Spleen (tissue), 11 donors: ENCODE results near the gene SRI. TPM values are rescaled to one million over a fixed set of nuclear protein-coding genes. Genes with fewer than 3 reads are reported as not detected.

Experiments used
- DNase-seq: peaks from one replicate; pipeline ENCODE4 v3.0.0-alpha.2; 2020
- H3K27ac ChIP-seq, 8 donors: fragments of 200-600 bp; sonication (generic) in 7 of 8; 1 replicate in 4 of 8; 2 replicates in 4 of 8; pipeline versions ENCODE4 v1.5.0 to v1.8.0; 2016 to 2021; ENCODE audit warnings: inconsistent platforms in 4 of 8, mild to moderate bottlenecking in 4 of 8, moderate library complexity in 1 of 8
- H3K27me3 ChIP-seq, 7 donors: fragments of 200-600 bp; sonication (generic) in 6 of 7; replicated peaks in 1 of 7; 1 replicate in 4 of 7; 2 replicates in 3 of 7; pipeline versions ENCODE4 v1.5.0 to v1.8.0; 2016 to 2021; ENCODE audit warnings: inconsistent platforms in 3 of 7, mild to moderate bottlenecking in 1 of 7
- H3K36me3 ChIP-seq, 6 donors: fragments of 200-600 bp; sonication (generic) in 5 of 6; 1 replicate in 4 of 6; 2 replicates in 2 of 6; pipeline versions ENCODE4 v1.5.0 to v1.8.0; 2016 to 2021; ENCODE audit warnings: inconsistent platforms in 2 of 6
- H3K4me1 ChIP-seq, 6 donors: fragments of 200-600 bp; sonication (generic) in 5 of 6; 1 replicate in 3 of 6; 2 replicates in 3 of 6; pipeline versions ENCODE4 v1.5.0 to v1.8.0; 2016 to 2021; ENCODE audit warnings: inconsistent platforms in 3 of 6
- H3K4me3 ChIP-seq, 8 donors: fragments of 200-600 bp; sonication (generic) in 7 of 8; 1 replicate in 4 of 8; 2 replicates in 4 of 8; pipeline versions ENCODE4 v1.5.0 to v1.8.0; 2016 to 2021; ENCODE audit warnings: inconsistent platforms in 4 of 8, mild to moderate bottlenecking in 4 of 8, moderate library complexity in 2 of 8
- H3K9me3 ChIP-seq, 8 donors: fragments of 200-600 bp; sonication (generic) in 7 of 8; 1 replicate in 4 of 8; 2 replicates in 4 of 8; pipeline versions ENCODE4 v1.5.0 to v1.8.0; 2016 to 2021; ENCODE audit warnings: inconsistent platforms in 4 of 8
- POLR2A ChIP-seq, 3 donors: fragments of 450-650 bp; IDR thresholded peaks; one replicate each; pipeline ENCODE4 v1.5.1; 2017; ENCODE audit warnings: antibody characterized with exemption in 3 of 3, mild to moderate bottlenecking in 1 of 3
- POLR2AphosphoS5 ChIP-seq, 3 donors: sonication (generic); formaldehyde crosslinking; IDR thresholded peaks; one replicate each; pipeline ENCODE4 v1.5.1; 2017; ENCODE audit warnings: antibody characterized with exemption in 3 of 3
- WGBS, 5 donors: extraction: QIAGEN DNeasy Blood & Tissue Kit in 3 of 5; methylation state at CpG; one replicate each; pipeline versions ENCODE4 v1.1.5 to v1.1.7; 2013 to 2018; 5-methylcytosine and 5-hydroxymethylcytosine counted together
- intact Hi-C: fragments of 100-400 bp; cut with DNase I; formaldehyde crosslinking; loops from one replicate; pipeline ENCODE4 v1.15.0; 2023; ENCODE audit warnings: low total_unique reads
- polyA plus RNA-seq, 3 donors: library from polyadenylated mRNA; stranded (reverse); fragments of 200-250 nt; gene quantifications; one replicate each; pipeline ENCODE4 v1.2.1, GENCODE V29; 2013
- total RNA-seq, 7 donors: library from RNA; depleted of rRNA in 3 of 7; stranded (reverse); fragments of >200 nt in 3 of 7; fragmentation: NEBNext Ultra II Directional in 4 of 7; extraction: Animal tissue kit (Norgen Biotek cat#: 25700) in 4 of 7; gene quantifications; one replicate each; pipeline versions ENCODE4 v1.1.0 to v1.2.1, GENCODE V29; 2016 to 2021
- TF ChIP-seq, protein P1 (sequence below), 11 experiments: fragments of 200-600 bp in 7 of 11; fragments of 450-650 bp in 4 of 11; sonication (generic) in 4 of 11; IDR thresholded peaks in 8 of 11; conservative IDR thresholded peaks in 3 of 11; 1 replicate in 7 of 11; 2 replicates in 4 of 11; pipeline versions ENCODE4 v1.4.0 to v1.8.0; 2016 to 2021; ENCODE audit warnings: antibody characterized with exemption in 11 of 11, inconsistent platforms in 4 of 11, mild to moderate bottlenecking in 1 of 11
- donor health status: healthy with polysubstance abuse.
- donor health status: DM: no; HTN: no; CAD: no; lungs with moderate emphysema.
- donor health status: DM: no; HTN: no; CAD: no.
- donor health status: Bipolar disorder and iron deficiency.
- donor health status: healthy.
- donor health status: DM: no; HTN: no; CAD: no.
- donor health status: DM: yes; HTN: yes; CAD: no.

Gene SRI
- total and polyA plus RNA-seq, 10 donors = 48.4 to 88.3 (median 63.1) TPM

DNA sequence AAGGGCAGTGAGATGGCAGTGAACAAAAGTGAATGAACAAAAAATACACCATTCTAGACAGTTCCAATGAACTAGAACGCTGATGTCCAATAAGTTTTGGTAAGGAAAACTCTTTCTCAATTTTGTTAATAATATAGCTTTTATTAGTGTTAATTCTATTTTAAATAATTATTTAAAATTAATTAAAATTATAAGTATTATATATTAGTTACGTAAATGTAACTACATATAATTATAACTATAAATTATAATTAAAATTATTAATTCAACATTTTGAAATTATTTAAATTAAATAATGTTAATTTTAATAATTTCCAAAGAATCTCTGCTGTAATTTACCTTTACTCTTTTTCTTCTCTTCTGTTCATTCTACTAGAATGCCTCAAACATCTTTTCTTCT, 5.4 kb downstream of the SRI start:
- H3K9me3 ChIP-seq = no peaks in the 10 kb centered on the region
- intact Hi-C loops = no loop called here
- no peaks in the 10 kb centered on the region for H3K27me3 ChIP-seq
- H3K27ac ChIP-seq = no peak overlapping the region
- no peak for DNase-seq
- peaks cover 0 to 80% (median 43%) of the 10 kb centered on the region in 6 donors for H3K36me3 ChIP-seq
- H3K4me3 ChIP-seq = no peak overlapping the region
- TF ChIP-seq POLR2A (IDR thresholded peaks at IDR 0.05) (no peak), POLR2AphosphoS5 (IDR thresholded peaks at IDR 0.05) (no peak)
- TF ChIP-seq, protein P1, sequence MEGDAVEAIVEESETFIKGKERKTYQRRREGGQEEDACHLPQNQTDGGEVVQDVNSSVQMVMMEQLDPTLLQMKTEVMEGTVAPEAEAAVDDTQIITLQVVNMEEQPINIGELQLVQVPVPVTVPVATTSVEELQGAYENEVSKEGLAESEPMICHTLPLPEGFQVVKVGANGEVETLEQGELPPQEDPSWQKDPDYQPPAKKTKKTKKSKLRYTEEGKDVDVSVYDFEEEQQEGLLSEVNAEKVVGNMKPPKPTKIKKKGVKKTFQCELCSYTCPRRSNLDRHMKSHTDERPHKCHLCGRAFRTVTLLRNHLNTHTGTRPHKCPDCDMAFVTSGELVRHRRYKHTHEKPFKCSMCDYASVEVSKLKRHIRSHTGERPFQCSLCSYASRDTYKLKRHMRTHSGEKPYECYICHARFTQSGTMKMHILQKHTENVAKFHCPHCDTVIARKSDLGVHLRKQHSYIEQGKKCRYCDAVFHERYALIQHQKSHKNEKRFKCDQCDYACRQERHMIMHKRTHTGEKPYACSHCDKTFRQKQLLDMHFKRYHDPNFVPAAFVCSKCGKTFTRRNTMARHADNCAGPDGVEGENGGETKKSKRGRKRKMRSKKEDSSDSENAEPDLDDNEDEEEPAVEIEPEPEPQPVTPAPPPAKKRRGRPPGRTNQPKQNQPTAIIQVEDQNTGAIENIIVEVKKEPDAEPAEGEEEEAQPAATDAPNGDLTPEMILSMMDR (IDR thresholded peaks at IDR 0.05 in 8 of 11, conservative IDR thresholded peaks at IDR 0.05 in 3 of 11) = no peak
- H3K4me1 ChIP-seq = peaks cover 6 to 57% (median 18%) of the 10 kb centered on the region in 6 donors
- WGBS, 5 donors = 93 to 98% (median 97%) methylated on average over 2 of the region's 2 CpGs

- H3K36me3 ChIP-seq = peaks cover 0 to 95% (median 58%) of the 10 kb centered on the region in 6 donors
- no peaks in the 10 kb centered on the region for H3K9me3 ChIP-seq
- no peaks in the 10 kb centered on the region for H3K27me3 ChIP-seq
- DNase-seq = no peak
- intact Hi-C loops = no loop called here
- H3K4me1 ChIP-seq = peaks cover 1 to 43% (median 7%) of the 10 kb centered on the region in 6 donors
- 96 to 100% (median 100%) methylated on average over 1 of the region's 1 CpG for WGBS, 5 donors
- H3K4me3 ChIP-seq = no peak overlapping the region
- no peak overlapping the region for H3K27ac ChIP-seq
- TF ChIP-seq POLR2AphosphoS5 (IDR thresholded peaks at IDR 0.05) = no peak
- no peak for TF ChIP-seq POLR2A (IDR thresholded peaks at IDR 0.05)
- TF ChIP-seq, protein P1 (IDR thresholded peaks at IDR 0.05 in 8 of 11, conservative IDR thresholded peaks at IDR 0.05 in 3 of 11) = no peak
Observed at GRCh38 chr7:88212918-88213317, 6.9 kb downstream of the SRI start.

DNA sequence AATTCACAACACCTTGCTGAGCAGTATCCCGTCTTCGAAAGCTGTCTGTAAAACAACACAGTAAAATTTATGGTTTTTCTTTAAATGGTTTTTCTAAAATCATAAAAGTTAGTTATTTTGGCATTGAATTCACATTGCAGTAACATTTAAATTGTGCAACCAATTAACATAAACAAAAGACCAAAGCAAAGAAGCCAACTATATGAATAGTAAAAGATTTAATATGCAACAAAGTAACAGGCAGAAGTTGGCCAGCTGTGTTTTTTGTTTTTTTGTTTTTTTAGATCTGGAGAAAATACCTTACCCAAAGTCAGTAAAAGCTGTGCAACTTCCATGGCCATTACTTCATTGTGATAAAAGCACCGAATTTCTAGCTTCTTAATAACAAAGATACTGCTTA, 11.3 kb downstream of the SRI start:
- Histone ChIP-seq H3K36me3 (peaks cover 4 to 100% (median 77%) of the 10 kb centered on the region in 6 donors), H3K4me3 (no peak overlapping the region), H3K27ac (no peak overlapping the region), H3K9me3 (no peaks in the 10 kb centered on the region), H3K4me1 (peaks cover 0 to 4% (median 0%) of the 10 kb centered on the region in 6 donors), H3K27me3 (no peaks in the 10 kb centered on the region)
- intact Hi-C loops = no loop called here
- 97 to 99% (median 98%) methylated on average over 3 of the region's 3 CpGs for WGBS, 5 donors
- TF ChIP-seq POLR2AphosphoS5 (IDR thresholded peaks at IDR 0.05) = no peak
- no peak for TF ChIP-seq POLR2A (IDR thresholded peaks at IDR 0.05)
- TF ChIP-seq, protein P1 (IDR thresholded peaks at IDR 0.05 in 8 of 11, conservative IDR thresholded peaks at IDR 0.05 in 3 of 11) = no peak
- DNase-seq = no peak

GRCh38 chr7:88206254-88206653, 13.6 kb downstream of the SRI start:
- no peak overlapping the region for H3K27ac ChIP-seq
- WGBS, 5 donors = 90 to 94% (median 92%) methylated on average over 4 of the region's 4 CpGs
- H3K4me1 ChIP-seq = no peaks in the 10 kb centered on the region
- H3K27me3 ChIP-seq = no peaks in the 10 kb centered on the region
- TF ChIP-seq, protein P1 (IDR thresholded peaks at IDR 0.05 in 8 of 11, conservative IDR thresholded peaks at IDR 0.05 in 3 of 11) = no peak
- TF ChIP-seq POLR2A (IDR thresholded peaks at IDR 0.05) = no peak
- TF ChIP-seq POLR2AphosphoS5 (IDR thresholded peaks at IDR 0.05) = no peak
- peaks cover 4 to 98% (median 75%) of the 10 kb centered on the region in 6 donors for H3K36me3 ChIP-seq
- H3K4me3 ChIP-seq = no peak overlapping the region
- no peak for DNase-seq
- no peaks in the 10 kb centered on the region for H3K9me3 ChIP-seq
- intact Hi-C loops = no loop called here
